ENCODE measurements around the gene KCNK10. TPM values are rescaled to one million over a fixed set of nuclear protein-coding genes. Genes with fewer than 3 reads are reported as not detected.

The KCNK10 gene
- polyA plus RNA-seq, 4 donors: 1.9 to 3.6 (median 2.6) TPM

GRCh38 chr14:88255798-88256197 lies 67.3 kb downstream of the KCNK10 start:
- H3K4me3 ChIP-seq (ENCODE audit: low read depth in 1 of 3, low read length in 3 of 3): no peak overlapping the region
- H3K27ac ChIP-seq (ENCODE audit: low read depth in 1 of 3, low read length in 2 of 3): no peak overlapping the region
- no peaks in the 10 kb centered on the region for H3K4me1 ChIP-seq (ENCODE audit: control insufficient read depth in 3 of 3, insufficient read depth in 2 of 3, low read depth in 1 of 3, low read length in 2 of 3)
- WGBS, 3 donors: 64 to 81% (median 74%) methylated on average over 4 of the region's 4 CpGs
- no peak for DNase-seq
- peaks cover 0 to 4% (median 0%) of the 10 kb centered on the region in 3 donors for H3K36me3 ChIP-seq (ENCODE audit: control insufficient read depth in 3 of 3, insufficient read depth in 2 of 3, low read depth in 1 of 3, low read length in 3 of 3)
- H3K9me3 ChIP-seq (ENCODE audit: control insufficient read depth in 2 of 2, insufficient read depth in 1 of 2, low read depth in 1 of 2, low read length in 1 of 2): no peaks in the 10 kb centered on the region
- no peak for FAIRE-seq
- H3K27me3 ChIP-seq (ENCODE audit: control insufficient read depth in 3 of 3, insufficient read depth in 3 of 3, low read length in 3 of 3): peaks cover 0 to 2% (median 0%) of the 10 kb centered on the region in 3 donors

- no peak overlapping the region for H3K27ac ChIP-seq (ENCODE audit: low read depth in 1 of 3, low read length in 2 of 3)
- WGBS, 3 donors: 90 to 91% (median 91%) methylated on average over 1 of the region's 1 CpG
Observed at GRCh38 chr14:88255196-88255595, 67.9 kb downstream of the KCNK10 start.

DNA sequence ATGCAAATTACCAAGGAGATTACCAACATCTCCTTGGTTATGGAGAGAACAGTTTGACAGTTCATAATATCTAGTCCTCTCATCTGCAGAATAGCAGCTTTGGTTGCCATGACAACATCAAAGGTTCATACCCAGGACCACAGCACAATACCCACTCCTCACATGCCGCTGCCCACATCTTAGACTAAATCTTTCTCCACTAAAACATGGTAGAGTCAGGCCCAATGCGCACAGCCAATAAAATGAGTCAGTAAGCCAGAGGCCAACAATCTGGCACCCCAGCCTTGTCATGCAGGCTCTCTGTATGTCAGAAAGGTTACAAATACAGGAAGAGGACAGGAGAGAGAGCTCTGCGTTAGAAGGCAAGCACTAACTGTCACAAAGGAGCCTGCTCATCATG lies 70.6 kb downstream of the KCNK10 start:
- peaks cover 0 to 4% (median 0%) of the 10 kb centered on the region in 3 donors for H3K36me3 ChIP-seq (ENCODE audit: control insufficient read depth in 3 of 3, insufficient read depth in 2 of 3, low read depth in 1 of 3, low read length in 3 of 3)
- DNase-seq (no peak), FAIRE-seq (no peak)
- H3K27ac ChIP-seq (ENCODE audit: low read depth in 1 of 3, low read length in 2 of 3): no peak overlapping the region
- no peak overlapping the region for H3K4me3 ChIP-seq (ENCODE audit: low read depth in 1 of 3, low read length in 3 of 3)
- peaks cover 0 to 2% (median 0%) of the 10 kb centered on the region in 3 donors for H3K27me3 ChIP-seq (ENCODE audit: control insufficient read depth in 3 of 3, insufficient read depth in 3 of 3, low read length in 3 of 3)
- 83 to 86% (median 85%) methylated on average over 3 of the region's 3 CpGs for WGBS, 3 donors
- H3K4me1 ChIP-seq (ENCODE audit: control insufficient read depth in 3 of 3, insufficient read depth in 2 of 3, low read depth in 1 of 3, low read length in 2 of 3): no peaks in the 10 kb centered on the region
- H3K9me3 ChIP-seq (ENCODE audit: control insufficient read depth in 2 of 2, insufficient read depth in 1 of 2, low read depth in 1 of 2, low read length in 1 of 2): no peaks in the 10 kb centered on the region

More at GRCh38 chr14:88255196-88255595, 67.9 kb downstream of the KCNK10 start:
- H3K4me3 ChIP-seq (ENCODE audit: low read depth in 1 of 3, low read length in 3 of 3): no peak overlapping the region
- peaks cover 0 to 2% (median 0%) of the 10 kb centered on the region in 3 donors for H3K27me3 ChIP-seq (ENCODE audit: control insufficient read depth in 3 of 3, insufficient read depth in 3 of 3, low read length in 3 of 3)
- DNase-seq (no peak), FAIRE-seq (no peak)
- H3K4me1 ChIP-seq (ENCODE audit: control insufficient read depth in 3 of 3, insufficient read depth in 2 of 3, low read depth in 1 of 3, low read length in 2 of 3): no peaks in the 10 kb centered on the region
- H3K9me3 ChIP-seq (ENCODE audit: control insufficient read depth in 2 of 2, insufficient read depth in 1 of 2, low read depth in 1 of 2, low read length in 1 of 2): no peaks in the 10 kb centered on the region
- H3K36me3 ChIP-seq (ENCODE audit: control insufficient read depth in 3 of 3, insufficient read depth in 2 of 3, low read depth in 1 of 3, low read length in 3 of 3): peaks cover 0 to 4% (median 0%) of the 10 kb centered on the region in 3 donors

- Histone ChIP-seq H3K4me3 (ENCODE audit: low read depth in 1 of 3, low read length in 3 of 3) (no peak overlapping the region), H3K27ac (ENCODE audit: low read depth in 1 of 3, low read length in 2 of 3) (no peak overlapping the region), H3K9me3 (ENCODE audit: control insufficient read depth in 2 of 2, insufficient read depth in 1 of 2, low read depth in 1 of 2, low read length in 1 of 2) (no peaks in the 10 kb centered on the region), H3K36me3 (ENCODE audit: control insufficient read depth in 3 of 3, insufficient read depth in 2 of 3, low read depth in 1 of 3, low read length in 3 of 3) (peaks cover 0 to 4% (median 0%) of the 10 kb centered on the region in 3 donors), H3K4me1 (ENCODE audit: control insufficient read depth in 3 of 3, insufficient read depth in 2 of 3, low read depth in 1 of 3, low read length in 2 of 3) (no peaks in the 10 kb centered on the region), H3K27me3 (ENCODE audit: control insufficient read depth in 3 of 3, insufficient read depth in 3 of 3, low read length in 3 of 3) (peaks cover 0 to 2% (median 0%) of the 10 kb centered on the region in 3 donors)
- WGBS, 3 donors: 5 to 59% (median 15%) methylated on average over 1 of the region's 1 CpG
- no peak for FAIRE-seq
- peak in 1 of 2 donors; percentile 50 for DNase-seq
Observed at GRCh38 chr14:88251650-88252049, 71.4 kb downstream of the KCNK10 start.

- 86 to 87% (median 87%) methylated on average over 4 of the region's 4 CpGs for WGBS, 3 donors
- Histone ChIP-seq H3K4me1 (ENCODE audit: control insufficient read depth in 3 of 3, insufficient read depth in 2 of 3, low read depth in 1 of 3, low read length in 2 of 3) (no peaks in the 10 kb centered on the region), H3K4me3 (ENCODE audit: low read depth in 1 of 3, low read length in 3 of 3) (no peak overlapping the region), H3K36me3 (ENCODE audit: control insufficient read depth in 3 of 3, insufficient read depth in 2 of 3, low read depth in 1 of 3, low read length in 3 of 3) (no peaks in the 10 kb centered on the region), H3K9me3 (ENCODE audit: control insufficient read depth in 2 of 2, insufficient read depth in 1 of 2, low read depth in 1 of 2, low read length in 1 of 2) (no peaks in the 10 kb centered on the region), H3K27me3 (ENCODE audit: control insufficient read depth in 3 of 3, insufficient read depth in 3 of 3, low read length in 3 of 3) (peaks cover 0 to 2% (median 0%) of the 10 kb centered on the region in 3 donors), H3K27ac (ENCODE audit: low read depth in 1 of 3, low read length in 2 of 3) (peak overlapping the region in 1 of 3 donors; percentile 9)
- no peak for FAIRE-seq
- DNase-seq: peak in 1 of 2 donors; percentile 3
Observed at GRCh38 chr14:88249266-88249665, 73.8 kb downstream of the KCNK10 start.

DNA sequence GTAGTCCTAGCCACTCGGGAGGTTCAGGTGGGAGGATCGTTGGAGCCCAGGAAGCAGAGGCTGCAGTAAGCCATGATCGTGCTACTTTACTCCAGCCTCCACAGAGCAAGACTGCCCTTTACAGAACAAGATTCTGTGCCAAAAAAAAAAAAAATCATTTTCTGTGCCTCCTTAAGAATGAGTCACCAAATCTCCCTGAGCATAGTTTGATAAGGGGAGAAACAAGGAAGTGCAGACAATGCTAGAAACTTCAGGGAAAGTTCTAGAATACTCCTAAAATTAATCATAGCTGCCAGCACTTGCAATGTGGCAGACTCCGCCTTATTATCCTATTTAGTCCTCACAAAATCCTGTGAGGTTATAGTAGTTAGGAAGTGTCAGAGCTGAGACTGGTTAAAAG lies 74.5 kb downstream of the KCNK10 start:
- DNase-seq: peak; percentile 16 to 66
- no peaks in the 10 kb centered on the region for H3K9me3 ChIP-seq (ENCODE audit: control insufficient read depth in 2 of 2, insufficient read depth in 1 of 2, low read depth in 1 of 2, low read length in 1 of 2)
- no peak for FAIRE-seq
- no peaks in the 10 kb centered on the region for H3K27me3 ChIP-seq (ENCODE audit: control insufficient read depth in 3 of 3, insufficient read depth in 3 of 3, low read length in 3 of 3)
- H3K4me3 ChIP-seq (ENCODE audit: low read depth in 1 of 3, low read length in 3 of 3): no peak overlapping the region
- WGBS, 3 donors: 42 to 77% (median 52%) methylated on average over 4 of the region's 4 CpGs
- H3K27ac ChIP-seq (ENCODE audit: low read depth in 1 of 3, low read length in 2 of 3): no peak overlapping the region
- no peaks in the 10 kb centered on the region for H3K4me1 ChIP-seq (ENCODE audit: control insufficient read depth in 3 of 3, insufficient read depth in 2 of 3, low read depth in 1 of 3, low read length in 2 of 3)
- no peaks in the 10 kb centered on the region for H3K36me3 ChIP-seq (ENCODE audit: control insufficient read depth in 3 of 3, insufficient read depth in 2 of 3, low read depth in 1 of 3, low read length in 3 of 3)

DNA sequence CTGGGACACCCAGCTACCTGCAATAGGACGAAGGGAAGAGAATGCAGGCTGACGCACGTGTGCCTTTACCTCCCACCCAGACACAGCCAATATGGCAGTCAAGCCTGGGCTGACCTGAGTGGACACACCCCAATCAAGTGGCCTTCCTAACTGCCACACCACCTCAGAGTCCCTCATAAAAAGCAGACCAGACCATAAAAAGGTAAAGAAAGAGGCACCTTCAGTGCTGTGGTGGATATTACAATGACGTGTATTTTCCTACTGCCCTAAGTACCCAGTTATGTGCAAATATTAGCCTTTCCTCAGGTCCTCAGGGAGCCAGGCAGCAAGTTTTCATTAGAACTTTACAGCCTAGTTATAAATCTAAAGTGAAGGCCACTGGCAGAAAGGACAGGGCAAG lies 75.8 kb downstream of the KCNK10 start:
- Histone ChIP-seq H3K36me3 (ENCODE audit: control insufficient read depth in 3 of 3, insufficient read depth in 2 of 3, low read depth in 1 of 3, low read length in 3 of 3) (no peaks in the 10 kb centered on the region), H3K4me1 (ENCODE audit: control insufficient read depth in 3 of 3, insufficient read depth in 2 of 3, low read depth in 1 of 3, low read length in 2 of 3) (no peaks in the 10 kb centered on the region), H3K9me3 (ENCODE audit: control insufficient read depth in 2 of 2, insufficient read depth in 1 of 2, low read depth in 1 of 2, low read length in 1 of 2) (no peaks in the 10 kb centered on the region), H3K4me3 (ENCODE audit: low read depth in 1 of 3, low read length in 3 of 3) (no peak overlapping the region), H3K27ac (ENCODE audit: low read depth in 1 of 3, low read length in 2 of 3) (no peak overlapping the region), H3K27me3 (ENCODE audit: control insufficient read depth in 3 of 3, insufficient read depth in 3 of 3, low read length in 3 of 3) (no peaks in the 10 kb centered on the region)
- DNase-seq: no peak
- 85 to 93% (median 88%) methylated on average over 4 of the region's 4 CpGs for WGBS, 3 donors
- no peak for FAIRE-seq

GRCh38 chr14:88245321-88245720 lies 77.7 kb downstream of the KCNK10 start:
- Histone ChIP-seq H3K36me3 (ENCODE audit: control insufficient read depth in 3 of 3, insufficient read depth in 2 of 3, low read depth in 1 of 3, low read length in 3 of 3) (no peaks in the 10 kb centered on the region), H3K4me1 (ENCODE audit: control insufficient read depth in 3 of 3, insufficient read depth in 2 of 3, low read depth in 1 of 3, low read length in 2 of 3) (no peaks in the 10 kb centered on the region), H3K9me3 (ENCODE audit: control insufficient read depth in 2 of 2, insufficient read depth in 1 of 2, low read depth in 1 of 2, low read length in 1 of 2) (no peaks in the 10 kb centered on the region), H3K27me3 (ENCODE audit: control insufficient read depth in 3 of 3, insufficient read depth in 3 of 3, low read length in 3 of 3) (no peaks in the 10 kb centered on the region), H3K27ac (ENCODE audit: low read depth in 1 of 3, low read length in 2 of 3) (no peak overlapping the region), H3K4me3 (ENCODE audit: low read depth in 1 of 3, low read length in 3 of 3) (no peak overlapping the region)
- FAIRE-seq (no peak), DNase-seq (no peak)
- 39 to 75% (median 68%) methylated on average over 8 of the region's 8 CpGs for WGBS, 3 donors

DNA sequence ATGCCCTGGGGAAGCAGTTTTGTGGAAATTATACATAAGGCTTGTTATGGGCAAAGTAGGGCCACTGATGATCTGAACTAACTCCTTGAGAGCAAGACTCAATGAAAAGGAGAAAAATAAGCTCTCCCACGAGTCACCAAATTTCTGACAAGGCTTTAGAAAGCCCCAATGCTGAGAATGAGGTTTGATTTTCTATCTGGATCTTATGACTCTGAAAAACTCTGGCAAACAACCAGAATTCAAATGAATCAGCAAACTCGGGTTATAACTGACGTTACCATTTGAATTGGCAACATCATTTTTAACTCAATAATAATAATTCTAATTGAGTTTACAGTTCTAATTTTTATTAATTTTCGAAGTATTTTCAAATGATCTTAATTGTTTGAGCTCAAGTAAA lies 79.1 kb downstream of the KCNK10 start:
- Histone ChIP-seq H3K9me3 (ENCODE audit: control insufficient read depth in 2 of 2, insufficient read depth in 1 of 2, low read depth in 1 of 2, low read length in 1 of 2) (no peaks in the 10 kb centered on the region), H3K36me3 (ENCODE audit: control insufficient read depth in 3 of 3, insufficient read depth in 2 of 3, low read depth in 1 of 3, low read length in 3 of 3) (no peaks in the 10 kb centered on the region), H3K27me3 (ENCODE audit: control insufficient read depth in 3 of 3, insufficient read depth in 3 of 3, low read length in 3 of 3) (no peaks in the 10 kb centered on the region), H3K4me1 (ENCODE audit: control insufficient read depth in 3 of 3, insufficient read depth in 2 of 3, low read depth in 1 of 3, low read length in 2 of 3) (no peaks in the 10 kb centered on the region), H3K27ac (ENCODE audit: low read depth in 1 of 3, low read length in 2 of 3) (no peak overlapping the region), H3K4me3 (ENCODE audit: low read depth in 1 of 3, low read length in 3 of 3) (no peak overlapping the region)
- 54 to 80% (median 70%) methylated on average over 4 of the region's 4 CpGs for WGBS, 3 donors
- no peak for DNase-seq
- FAIRE-seq: no peak
